Measurements from ENCODE around the gene RNF166.
A peak's percentile ranks its signal among the peaks of the same experiment; 100 is the strongest.

RNF166 gene

GRCh38 chr16:88651989-88652761 lies 54.0 kb downstream of the RNF166 start:
- no peak for DNase-seq (ENCODE audit: low read depth)

GRCh38 chr16:88651276-88651988 lies 54.8 kb downstream of the RNF166 start:
- DNase-seq (ENCODE audit: low read depth): peak; percentile 49

GRCh38 chr16:88650749-88651275 lies 55.4 kb downstream of the RNF166 start, which contains the start of gene CYBA:
Gene CYBA, minus strand, starts transcription at chr16:88651053. Its CDS starts 40 bp downstream, at chr16:88651013.
- DNase-seq (ENCODE audit: low read depth): peak; percentile 58

GRCh38 chr16:88649924-88650748 lies 56.1 kb downstream of the RNF166 start:
- DNase-seq (ENCODE audit: low read depth): no peak

GRCh38 chr16:88649195-88649923 lies 56.8 kb downstream of the RNF166 start:
- DNase-seq (ENCODE audit: low read depth): no peak

- no peak for DNase-seq (ENCODE audit: low read depth)
Observed at GRCh38 chr16:88647178-88648070, 58.8 kb downstream of the RNF166 start.

Measured in stimulated activated CD4-positive, alpha-beta T cell treated with anti-CD3 and anti-CD28 coated beads, Interleukin-2, amount 100 ng/mL, for 4 hours (primary cell).